ENCODE data around the gene SLC2A9. TPM values are rescaled to one million over a fixed set of nuclear protein-coding genes. Genes with fewer than 3 reads are reported as not detected.

The SLC2A9 gene
- total RNA-seq, 6 experiments from 2014 or later: 16.1 to 25.0 (median 19.8) TPM

DNA sequence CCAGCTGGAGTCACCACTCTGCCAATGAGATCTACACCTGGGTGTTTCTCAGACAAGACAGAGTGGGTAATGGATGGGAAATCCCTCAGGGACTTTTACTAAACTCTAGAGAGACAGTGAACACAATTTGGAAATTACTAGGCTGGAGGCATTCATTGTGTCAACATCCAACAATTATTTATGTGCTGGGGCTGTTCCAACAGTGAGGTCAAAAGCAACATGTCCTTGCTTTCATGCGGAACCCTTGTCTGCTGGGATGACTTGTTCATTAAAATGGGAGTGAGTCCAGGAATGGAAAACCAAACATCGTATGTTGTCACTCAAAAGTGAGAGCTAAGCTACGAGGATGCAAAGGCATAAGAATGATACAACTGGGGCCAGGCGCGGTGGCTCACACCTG is 185.9 kb downstream of the SLC2A9 start:
- H3K4me1 ChIP-seq: no peaks in the 10 kb centered on the region
- WGBS (ENCODE audit: insufficient coverage, low coverage, low lambda C conversion rate, missing lambda C conversion rate): 70% methylated on average over 1 of the region's 5 CpGs
- ATAC-seq (no peak), DNase-seq (no peak)
- TF ChIP-seq, protein P1, sequence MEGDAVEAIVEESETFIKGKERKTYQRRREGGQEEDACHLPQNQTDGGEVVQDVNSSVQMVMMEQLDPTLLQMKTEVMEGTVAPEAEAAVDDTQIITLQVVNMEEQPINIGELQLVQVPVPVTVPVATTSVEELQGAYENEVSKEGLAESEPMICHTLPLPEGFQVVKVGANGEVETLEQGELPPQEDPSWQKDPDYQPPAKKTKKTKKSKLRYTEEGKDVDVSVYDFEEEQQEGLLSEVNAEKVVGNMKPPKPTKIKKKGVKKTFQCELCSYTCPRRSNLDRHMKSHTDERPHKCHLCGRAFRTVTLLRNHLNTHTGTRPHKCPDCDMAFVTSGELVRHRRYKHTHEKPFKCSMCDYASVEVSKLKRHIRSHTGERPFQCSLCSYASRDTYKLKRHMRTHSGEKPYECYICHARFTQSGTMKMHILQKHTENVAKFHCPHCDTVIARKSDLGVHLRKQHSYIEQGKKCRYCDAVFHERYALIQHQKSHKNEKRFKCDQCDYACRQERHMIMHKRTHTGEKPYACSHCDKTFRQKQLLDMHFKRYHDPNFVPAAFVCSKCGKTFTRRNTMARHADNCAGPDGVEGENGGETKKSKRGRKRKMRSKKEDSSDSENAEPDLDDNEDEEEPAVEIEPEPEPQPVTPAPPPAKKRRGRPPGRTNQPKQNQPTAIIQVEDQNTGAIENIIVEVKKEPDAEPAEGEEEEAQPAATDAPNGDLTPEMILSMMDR (IDR thresholded peaks at IDR 0.05): no peak
- no peak for TF ChIP-seq POLR2A (IDR thresholded peaks at IDR 0.05)
- no peaks in the 10 kb centered on the region for H3K27me3 ChIP-seq
- no peaks in the 10 kb centered on the region for H3K9me3 ChIP-seq
- intact Hi-C loops (cut with DNase I): no loop called here
- no peak overlapping the region for H3K4me3 ChIP-seq
- no peak overlapping the region for H3K27ac ChIP-seq
- H3K36me3 ChIP-seq: peaks cover 0 to 2% (median 0%) of the 10 kb centered on the region in 4 donors

DNA sequence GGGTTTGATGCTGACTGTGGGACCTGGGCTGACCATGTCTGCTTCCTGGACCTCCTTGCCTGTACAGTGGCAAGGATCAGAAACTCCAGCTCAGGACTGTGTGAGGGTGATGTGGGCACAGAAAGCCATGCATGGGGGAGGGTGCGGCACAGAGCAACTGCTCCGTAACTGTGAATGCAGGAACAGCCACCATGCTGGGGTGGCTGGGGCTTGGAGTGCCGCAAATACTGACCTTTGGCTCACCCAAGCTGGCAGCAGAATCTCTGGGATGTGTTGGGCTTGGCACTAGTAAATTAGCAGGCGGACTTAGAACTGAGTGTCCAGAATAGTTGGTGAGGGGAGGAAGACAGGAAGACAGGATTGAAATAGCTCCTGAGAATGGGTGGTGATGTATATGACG is 187.9 kb downstream of the SLC2A9 start:
- TF ChIP-seq, protein P1 (IDR thresholded peaks at IDR 0.05): no peak
- TF ChIP-seq POLR2A (IDR thresholded peaks at IDR 0.05): no peak
- Histone ChIP-seq H3K9me3 (no peaks in the 10 kb centered on the region), H3K36me3 (peaks cover 0 to 2% (median 0%) of the 10 kb centered on the region in 4 donors), H3K4me3 (no peak overlapping the region), H3K27ac (no peak overlapping the region), H3K4me1 (no peaks in the 10 kb centered on the region), H3K27me3 (no peaks in the 10 kb centered on the region)
- intact Hi-C loops (cut with DNase I): no loop called here
- no peak for DNase-seq
- ATAC-seq: no peak
- WGBS (ENCODE audit: insufficient coverage, low coverage, low lambda C conversion rate, missing lambda C conversion rate): 94% methylated on average over 5 of the region's 5 CpGs

DNA sequence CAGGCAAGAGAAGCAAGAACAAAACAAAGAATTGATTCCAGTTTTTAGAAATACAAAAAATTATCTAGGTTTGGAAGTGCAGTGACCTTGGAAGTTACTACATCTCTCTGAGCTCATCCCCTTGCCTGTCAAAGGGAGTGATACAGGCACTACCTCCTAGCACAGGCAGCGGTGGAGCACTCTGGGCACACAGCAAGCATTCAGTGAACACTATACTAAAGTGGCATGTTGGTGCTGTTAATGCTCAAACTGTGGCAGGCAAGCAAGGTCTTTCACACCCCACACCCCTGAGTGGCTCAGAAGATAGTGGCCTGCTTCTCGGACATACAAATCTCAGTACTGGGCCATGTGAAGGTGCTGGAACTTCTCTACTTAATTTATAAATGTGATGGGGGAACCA is 188.7 kb downstream of the SLC2A9 start:
- no peak overlapping the region for H3K4me3 ChIP-seq
- TF ChIP-seq POLR2A (IDR thresholded peaks at IDR 0.05): no peak
- H3K9me3 ChIP-seq: no peaks in the 10 kb centered on the region
- DNase-seq (no peak), ATAC-seq (no peak)
- H3K4me1 ChIP-seq: no peaks in the 10 kb centered on the region
- 89% methylated on average over 1 of the region's 2 CpGs for WGBS (ENCODE audit: insufficient coverage, low coverage, low lambda C conversion rate, missing lambda C conversion rate)
- intact Hi-C loops (cut with DNase I): no loop called here
- no peaks in the 10 kb centered on the region for H3K27me3 ChIP-seq
- H3K27ac ChIP-seq: no peak overlapping the region
- H3K36me3 ChIP-seq: peaks cover 0 to 2% (median 0%) of the 10 kb centered on the region in 4 donors

DNA sequence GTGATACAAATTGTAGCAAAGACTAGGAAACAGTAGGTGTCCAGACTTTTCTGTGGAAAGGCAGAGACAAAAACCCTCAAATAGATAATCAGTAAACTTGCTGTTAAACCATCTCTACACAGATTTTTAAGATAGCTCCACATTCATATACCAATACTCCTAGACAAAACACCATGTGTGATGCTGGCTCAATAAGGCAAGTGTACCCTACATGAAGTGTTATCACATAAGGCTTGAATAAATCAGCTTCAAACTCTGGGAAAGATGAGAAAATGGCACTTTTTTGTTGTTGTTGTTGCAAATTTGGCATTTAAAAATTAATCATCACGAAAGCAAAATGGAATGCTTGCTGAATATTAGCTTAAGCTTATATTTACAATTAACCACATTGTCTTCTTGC is 194.7 kb downstream of the SLC2A9 start:
- intact Hi-C loops (cut with DNase I): no loop called here
- H3K27ac ChIP-seq: no peak overlapping the region
- H3K4me3 ChIP-seq: no peak overlapping the region
- no peak for TF ChIP-seq POLR2A (IDR thresholded peaks at IDR 0.05)
- TF ChIP-seq, protein P1 (IDR thresholded peaks at IDR 0.05): no peak
- no peak for DNase-seq
- WGBS (ENCODE audit: insufficient coverage, low coverage, low lambda C conversion rate, missing lambda C conversion rate): 92% methylated on average over 1 of the region's 1 CpG
- no peaks in the 10 kb centered on the region for H3K4me1 ChIP-seq
- H3K27me3 ChIP-seq: no peaks in the 10 kb centered on the region
- H3K9me3 ChIP-seq: no peaks in the 10 kb centered on the region
- ATAC-seq: no peak
- no peaks in the 10 kb centered on the region for H3K36me3 ChIP-seq

DNA sequence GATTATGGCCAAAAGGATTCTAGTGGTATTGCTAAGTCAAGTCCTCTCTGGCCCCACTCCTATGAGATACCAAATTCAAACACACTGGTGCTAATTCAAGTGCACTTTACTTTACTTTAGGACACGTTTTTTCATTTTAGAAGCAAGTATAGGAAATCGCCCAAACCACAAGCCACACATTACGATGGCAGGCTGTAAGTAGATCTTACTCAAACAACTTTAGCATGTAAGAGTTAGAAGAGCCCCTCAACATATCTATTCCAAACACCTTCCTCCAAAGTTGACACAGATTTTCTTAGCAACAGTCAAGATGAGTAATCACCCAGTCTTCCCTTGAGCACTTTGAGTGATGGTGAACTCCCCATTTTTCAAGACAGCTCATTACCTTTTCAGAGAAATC is 196.2 kb downstream of the SLC2A9 start:
- TF ChIP-seq, protein P1 (IDR thresholded peaks at IDR 0.05): no peak
- no peak for TF ChIP-seq POLR2A (IDR thresholded peaks at IDR 0.05)
- Histone ChIP-seq H3K27me3 (no peaks in the 10 kb centered on the region), H3K27ac (no peak overlapping the region), H3K4me1 (no peaks in the 10 kb centered on the region), H3K36me3 (no peaks in the 10 kb centered on the region), H3K4me3 (no peak overlapping the region), H3K9me3 (no peaks in the 10 kb centered on the region)
- DNase-seq (no peak), ATAC-seq (no peak)
- WGBS (ENCODE audit: insufficient coverage, low coverage, low lambda C conversion rate, missing lambda C conversion rate): 55% methylated on average over 2 of the region's 3 CpGs
- intact Hi-C loops (cut with DNase I): no loop called here
